Dendritic cell treated with granulocyte-macrophage colony-stimulating factor and Interleukin-4, amounts not matched to agents 40 ng/mL and 50 ng/mL, for 4 days (primary cell): ENCODE measurements around the gene GDPD5.

Experiments used
- H3K27ac Mint-ChIP-seq: one replicate; pipeline ENCODE4 v1.8.0; 2022; ENCODE audit warnings: mild to moderate bottlenecking, mixed read lengths
- H3K27me3 Mint-ChIP-seq: one replicate; pipeline ENCODE4 v1.8.0; 2022; ENCODE audit warnings: mild to moderate bottlenecking, mixed read lengths
- H3K36me3 Mint-ChIP-seq: one replicate; pipeline ENCODE4 v1.8.0; 2022; ENCODE audit warnings: low read depth, mixed read lengths
- H3K4me1 Mint-ChIP-seq: one replicate; pipeline ENCODE4 v1.8.0; 2022; ENCODE audit warnings: low read depth, mixed read lengths
- H3K4me3 Mint-ChIP-seq: one replicate; pipeline ENCODE4 v1.8.0; 2022; ENCODE audit warnings: mild to moderate bottlenecking, moderate library complexity, mixed read lengths
- H3K9me3 Mint-ChIP-seq: one replicate; pipeline ENCODE4 v1.8.0; 2022; ENCODE audit warnings: mixed read lengths
- intact Hi-C: fragments of 100-400 bp; cut with micrococcal nuclease; formaldehyde crosslinking; loops from one replicate; pipeline ENCODE4 v1.15.0; 2022

Gene GDPD5

DNA sequence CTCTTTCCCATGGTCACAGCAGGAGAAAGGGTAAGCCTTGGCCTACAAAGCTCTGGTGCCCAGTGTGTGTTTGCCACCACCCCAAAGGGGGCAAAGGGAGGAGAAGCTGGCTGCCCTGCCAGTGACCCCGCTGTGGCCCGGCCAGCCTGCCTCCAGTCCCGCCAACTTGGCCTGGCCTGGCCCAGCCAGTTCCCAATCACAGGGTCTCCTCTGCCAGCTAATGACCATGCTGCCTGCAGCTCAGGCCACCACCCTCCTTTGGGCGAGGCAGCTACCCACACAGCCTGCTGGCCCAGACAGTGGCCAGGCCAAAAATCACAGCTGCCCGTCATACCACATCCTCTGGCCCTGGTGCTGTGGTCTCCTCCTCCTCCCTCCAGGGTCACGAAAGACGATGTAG, 5.1 kb downstream of the GDPD5 start:
- peaks cover 45% of the 10 kb centered on the region for H3K4me1 Mint-ChIP-seq
- H3K9me3 Mint-ChIP-seq = no peaks in the 10 kb centered on the region
- intact Hi-C loops = no loop called here
- H3K27me3 Mint-ChIP-seq = peaks cover 25% of the 10 kb centered on the region
- H3K36me3 Mint-ChIP-seq = no peaks in the 10 kb centered on the region
- no peak overlapping the region for H3K4me3 Mint-ChIP-seq
- H3K27ac Mint-ChIP-seq = peak overlapping the region; percentile 9

DNA sequence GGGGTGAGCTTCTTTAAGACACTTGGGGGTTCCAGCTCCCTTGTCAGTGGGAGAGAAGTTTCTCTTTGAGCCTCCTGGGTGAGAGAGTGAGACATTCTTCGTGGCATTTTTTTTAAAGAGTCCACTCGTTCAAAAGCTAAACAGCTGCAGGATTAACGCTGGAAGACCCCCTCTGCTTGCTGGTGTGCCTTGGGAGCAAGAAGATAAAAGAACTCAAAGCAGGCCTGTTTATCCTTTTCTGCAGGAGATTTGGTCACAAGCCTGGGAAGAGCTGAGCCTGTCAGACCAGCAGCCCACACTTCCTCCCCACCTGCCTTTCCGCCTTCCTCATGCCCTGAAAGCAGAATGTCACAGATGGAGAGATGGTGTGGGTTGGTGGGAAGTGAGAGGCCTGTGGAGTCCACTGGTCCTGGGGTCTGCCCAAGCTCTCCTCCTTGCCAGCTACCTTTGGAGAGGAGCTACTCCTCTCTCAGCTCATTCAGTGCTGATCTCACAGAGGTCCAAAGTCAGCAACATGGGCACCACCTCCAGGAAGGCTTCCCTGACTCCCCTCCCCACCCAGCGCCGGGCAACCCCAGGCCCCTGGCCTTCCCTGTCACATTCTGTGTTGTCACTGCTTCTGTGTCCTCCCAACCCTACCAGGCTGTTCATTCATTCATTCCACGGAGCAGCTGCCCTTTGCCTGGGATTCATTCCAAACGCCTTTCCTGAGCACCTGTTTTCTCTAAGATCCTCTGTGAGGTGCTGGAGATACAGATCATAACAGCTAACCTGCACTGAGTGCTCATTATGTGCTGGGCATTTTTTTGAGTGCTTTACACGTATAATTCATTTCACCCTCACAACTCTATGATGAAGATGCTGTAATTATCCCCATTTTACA, 6.7 kb downstream of the GDPD5 start:
- Mint-ChIP-seq H3K27me3 (peaks cover 12% of the 10 kb centered on the region), H3K27ac (no peak overlapping the region), H3K9me3 (no peaks in the 10 kb centered on the region), H3K4me3 (no peak overlapping the region), H3K36me3 (no peaks in the 10 kb centered on the region), H3K4me1 (peaks cover 34% of the 10 kb centered on the region)
- intact Hi-C loops = no loop called here

DNA sequence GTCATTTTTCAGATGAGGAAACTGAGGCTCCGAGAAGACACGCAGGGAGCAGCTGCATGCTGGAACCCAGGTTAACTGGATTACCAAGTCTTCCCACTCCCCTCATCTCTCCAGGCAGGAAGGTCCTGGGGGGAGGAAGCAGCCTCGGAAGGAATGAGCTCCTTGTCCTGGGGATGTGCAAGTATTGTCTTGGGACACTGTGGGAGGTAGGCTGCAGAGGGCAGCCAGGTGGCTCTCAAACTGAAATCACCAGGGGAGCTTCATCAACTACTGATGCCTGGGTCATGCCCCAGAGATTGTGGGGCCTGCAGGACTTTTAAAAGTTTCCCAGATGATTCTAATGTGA, 7.6 kb downstream of the GDPD5 start:
- Mint-ChIP-seq H3K27me3 (peaks cover 5% of the 10 kb centered on the region), H3K27ac (no peak overlapping the region), H3K9me3 (no peaks in the 10 kb centered on the region), H3K4me1 (peaks cover 32% of the 10 kb centered on the region), H3K36me3 (no peaks in the 10 kb centered on the region), H3K4me3 (no peak overlapping the region)
- intact Hi-C loops = no loop called here

DNA sequence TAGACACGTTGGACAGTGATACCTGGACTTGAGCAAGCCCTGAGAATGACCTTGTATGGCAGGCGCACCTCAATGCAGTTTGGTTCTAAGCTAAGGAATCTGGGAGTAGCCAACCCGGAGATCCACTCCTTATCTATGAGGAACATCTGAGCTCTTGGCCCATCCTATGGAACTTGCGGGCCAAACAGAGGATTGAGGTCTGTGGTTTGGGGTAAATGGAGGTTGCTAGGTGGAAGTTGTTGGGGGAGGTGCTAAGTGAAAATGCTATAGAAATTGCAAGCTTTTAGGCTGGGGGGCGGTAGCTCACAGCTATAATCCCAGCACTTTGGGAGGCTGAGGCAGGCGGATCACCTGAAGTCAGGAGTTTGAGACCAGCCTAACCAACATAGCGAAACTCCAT, 8.9 kb downstream of the GDPD5 start:
- Mint-ChIP-seq H3K27me3 (peaks cover 2% of the 10 kb centered on the region), H3K9me3 (no peaks in the 10 kb centered on the region), H3K4me3 (no peak overlapping the region), H3K4me1 (peaks cover 44% of the 10 kb centered on the region), H3K36me3 (no peaks in the 10 kb centered on the region), H3K27ac (no peak overlapping the region)
- intact Hi-C loops = no loop called here

DNA sequence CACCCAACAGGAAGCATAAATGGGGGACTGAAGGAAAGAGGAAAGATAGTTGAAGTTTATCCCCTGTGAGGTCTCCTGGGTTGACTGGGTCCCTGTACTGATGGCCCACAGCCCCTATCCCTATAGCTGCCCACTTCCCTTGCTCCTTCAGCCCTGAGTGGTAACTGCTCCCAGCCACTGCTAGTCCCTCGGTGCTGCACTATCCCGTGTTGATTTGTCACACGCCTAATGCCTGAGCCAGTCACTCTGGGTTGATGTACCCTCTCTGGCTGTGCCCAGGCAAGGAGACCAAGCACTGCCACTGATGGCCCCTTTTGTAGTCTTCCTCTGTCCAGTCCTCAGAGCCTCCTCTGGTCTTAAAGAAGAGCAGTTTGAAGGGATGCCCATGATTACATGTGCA, 9.6 kb downstream of the GDPD5 start:
- Mint-ChIP-seq H3K4me3 (no peak overlapping the region), H3K9me3 (no peaks in the 10 kb centered on the region), H3K36me3 (no peaks in the 10 kb centered on the region), H3K4me1 (peaks cover 49% of the 10 kb centered on the region), H3K27ac (no peak overlapping the region), H3K27me3 (peaks cover 2% of the 10 kb centered on the region)
- intact Hi-C loops = no loop called here

DNA sequence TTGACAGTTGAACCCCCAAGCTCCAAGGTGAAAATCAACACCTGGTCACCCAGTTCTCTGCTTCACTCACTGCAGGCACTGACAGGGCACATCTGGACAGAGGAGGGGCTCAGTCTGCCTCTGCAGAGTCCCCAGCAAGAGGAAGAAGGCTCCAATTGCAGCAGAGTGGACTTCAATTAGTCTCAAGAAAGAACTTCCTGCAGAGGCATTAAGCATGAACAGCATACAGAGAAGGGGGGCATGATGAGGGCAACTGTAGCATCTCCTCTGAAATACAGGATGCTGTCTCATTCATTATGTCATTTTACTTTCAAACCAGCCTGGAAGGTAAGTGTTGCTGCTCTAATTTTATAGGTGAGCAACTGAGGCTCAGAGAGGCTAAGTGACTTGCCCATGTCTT, 11.1 kb downstream of the GDPD5 start:
- H3K4me3 Mint-ChIP-seq = no peak overlapping the region
- no peaks in the 10 kb centered on the region for H3K9me3 Mint-ChIP-seq
- no peaks in the 10 kb centered on the region for H3K36me3 Mint-ChIP-seq
- H3K27ac Mint-ChIP-seq = no peak overlapping the region
- intact Hi-C loops = no loop called here
- H3K4me1 Mint-ChIP-seq = peaks cover 43% of the 10 kb centered on the region
- H3K27me3 Mint-ChIP-seq = peaks cover 2% of the 10 kb centered on the region

DNA sequence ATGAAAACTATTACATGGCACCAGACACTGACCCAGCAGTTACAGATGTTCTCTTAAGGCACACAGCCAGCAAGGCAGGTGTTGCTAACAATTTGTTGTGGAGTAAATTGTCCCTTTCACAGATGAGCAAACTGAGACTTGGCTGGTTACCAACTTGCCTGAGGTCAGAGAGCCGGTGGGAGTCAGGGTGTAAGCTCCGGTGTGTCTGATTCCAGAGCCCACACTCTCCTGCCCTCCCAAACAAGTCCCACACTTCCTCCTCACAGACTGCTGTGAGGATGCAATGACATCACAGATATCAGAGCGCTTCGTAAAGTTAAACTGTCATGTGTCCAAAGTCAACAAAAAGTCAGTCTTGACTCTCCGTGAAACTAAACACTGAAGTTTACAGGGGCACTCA, 12.5 kb downstream of the GDPD5 start:
- no peaks in the 10 kb centered on the region for H3K36me3 Mint-ChIP-seq
- no peak overlapping the region for H3K27ac Mint-ChIP-seq
- no peaks in the 10 kb centered on the region for H3K9me3 Mint-ChIP-seq
- no peak overlapping the region for H3K4me3 Mint-ChIP-seq
- H3K27me3 Mint-ChIP-seq = peaks cover 2% of the 10 kb centered on the region
- intact Hi-C loops = no loop called here
- peaks cover 46% of the 10 kb centered on the region for H3K4me1 Mint-ChIP-seq

DNA sequence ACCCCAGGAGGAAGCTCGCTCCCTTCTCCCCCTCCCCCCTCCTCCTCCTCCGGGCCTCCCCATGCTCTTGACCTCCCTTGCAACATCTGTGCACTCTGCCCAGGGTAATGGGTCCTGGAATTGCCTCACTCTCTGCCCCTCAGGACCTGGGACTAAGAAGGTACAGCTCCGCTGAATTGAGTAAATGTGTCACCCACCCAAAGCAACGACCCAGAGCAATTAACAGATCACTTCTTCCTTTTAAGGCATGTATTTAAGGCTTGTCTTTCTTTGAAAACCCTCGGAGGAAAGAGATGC, 15.1 kb downstream of the GDPD5 start:
- H3K27me3 Mint-ChIP-seq = peaks cover 1% of the 10 kb centered on the region
- H3K4me3 Mint-ChIP-seq = no peak overlapping the region
- intact Hi-C loops = no loop called here
- H3K4me1 Mint-ChIP-seq = peaks cover 47% of the 10 kb centered on the region
- no peaks in the 10 kb centered on the region for H3K9me3 Mint-ChIP-seq
- no peak overlapping the region for H3K27ac Mint-ChIP-seq
- no peaks in the 10 kb centered on the region for H3K36me3 Mint-ChIP-seq

DNA sequence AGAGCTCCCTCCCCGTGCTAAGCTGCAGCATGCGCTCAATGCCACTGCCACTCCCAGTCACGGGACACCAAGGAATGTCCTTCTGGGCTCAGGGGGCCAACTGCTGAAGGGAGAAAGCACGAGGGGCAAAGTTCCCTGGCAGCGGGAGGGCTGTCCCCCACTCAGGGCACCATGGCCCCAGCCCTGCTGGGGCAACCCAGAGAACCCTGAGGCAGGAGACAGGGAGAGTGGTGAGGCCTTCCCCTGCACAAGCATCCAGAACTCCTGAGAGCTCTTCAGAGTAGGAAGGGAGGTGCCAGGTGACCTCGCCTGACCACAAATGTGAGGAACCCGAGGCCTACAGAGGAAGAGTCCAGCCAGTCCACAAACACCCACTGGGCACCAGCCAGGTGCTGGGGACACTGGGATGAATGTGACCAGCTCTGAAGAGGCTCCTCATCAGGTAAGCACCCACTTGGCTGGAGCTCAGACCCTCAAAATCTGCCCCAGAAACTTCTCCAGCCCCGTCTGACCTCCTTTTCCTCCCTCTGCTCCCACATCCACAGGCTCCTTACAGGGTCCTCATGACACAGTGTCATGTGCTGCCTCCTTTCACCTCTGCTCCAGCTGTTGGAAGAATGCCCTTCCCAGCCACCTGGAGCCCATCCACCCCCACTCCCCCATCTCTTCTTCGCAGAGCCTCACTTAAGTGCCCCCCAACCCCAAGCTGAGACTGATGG, 15.6 kb downstream of the GDPD5 start:
- H3K27me3 Mint-ChIP-seq = peaks cover 1% of the 10 kb centered on the region
- peaks cover 52% of the 10 kb centered on the region for H3K4me1 Mint-ChIP-seq
- H3K36me3 Mint-ChIP-seq = no peaks in the 10 kb centered on the region
- no peak overlapping the region for H3K27ac Mint-ChIP-seq
- no peaks in the 10 kb centered on the region for H3K9me3 Mint-ChIP-seq
- H3K4me3 Mint-ChIP-seq = no peak overlapping the region
- intact Hi-C loops = no loop called here

DNA sequence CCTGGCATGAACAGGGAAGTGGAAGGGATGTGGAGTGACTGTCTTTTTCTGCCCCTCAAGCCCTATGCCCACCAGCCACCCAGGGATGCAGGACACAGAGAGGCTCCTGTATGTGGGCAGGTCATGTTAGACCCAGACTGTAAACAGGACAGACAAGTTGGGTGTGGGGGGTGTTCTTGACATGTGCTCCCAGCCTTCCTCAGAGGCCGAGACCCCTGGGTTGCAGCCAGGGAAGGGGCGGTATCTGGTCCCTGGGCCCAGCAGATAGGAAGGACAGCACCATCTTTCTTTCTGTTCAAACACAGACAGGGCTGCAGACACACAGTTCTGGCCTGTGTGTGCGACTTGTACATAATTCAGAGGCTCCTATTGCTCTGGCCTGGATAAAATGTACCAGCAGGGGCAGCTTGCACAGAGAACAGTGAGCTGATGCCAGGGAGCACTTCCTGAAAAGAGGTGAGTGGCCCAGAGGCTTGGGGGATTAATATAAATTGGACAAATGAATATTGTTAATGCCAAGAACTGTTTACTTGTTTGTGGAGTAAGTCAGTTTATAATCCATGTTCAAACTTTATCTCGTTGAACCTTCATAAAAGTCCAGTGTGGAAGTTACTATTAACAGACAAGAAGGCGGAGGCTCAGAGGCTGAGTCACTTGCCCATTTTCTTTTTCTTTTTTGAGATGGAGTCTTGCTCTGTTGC, 16.6 kb downstream of the GDPD5 start:
- H3K27ac Mint-ChIP-seq = no peak overlapping the region
- H3K9me3 Mint-ChIP-seq = no peaks in the 10 kb centered on the region
- no peak overlapping the region for H3K4me3 Mint-ChIP-seq
- peaks cover 1% of the 10 kb centered on the region for H3K27me3 Mint-ChIP-seq
- intact Hi-C loops = no loop called here
- no peaks in the 10 kb centered on the region for H3K36me3 Mint-ChIP-seq
- H3K4me1 Mint-ChIP-seq = peaks cover 62% of the 10 kb centered on the region

DNA sequence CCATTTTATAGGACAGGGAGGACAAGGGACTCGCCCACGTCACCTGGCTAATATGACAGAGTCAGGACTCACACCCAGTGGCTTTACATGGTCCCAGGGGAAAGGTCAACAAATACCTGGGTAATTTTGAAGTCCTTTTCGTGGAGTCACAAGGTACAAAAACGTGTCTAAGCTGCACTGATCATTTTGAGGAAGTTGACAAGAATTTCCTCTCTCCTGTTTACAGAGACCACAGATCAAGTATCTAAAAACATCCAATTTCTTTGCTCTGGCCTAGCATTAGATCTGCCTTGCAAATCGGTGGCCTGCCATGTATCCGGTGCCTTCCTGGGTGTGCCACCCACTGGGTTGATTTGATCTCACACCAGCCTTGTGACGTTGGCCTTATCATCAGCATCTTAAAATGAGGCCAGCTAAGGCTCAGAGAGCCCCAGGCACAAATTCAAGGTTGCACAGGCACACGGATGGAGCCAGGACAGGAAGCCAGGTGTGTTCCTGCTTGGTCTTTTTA, 17.6 kb downstream of the GDPD5 start:
- Mint-ChIP-seq H3K4me3 (no peak overlapping the region), H3K4me1 (peaks cover 57% of the 10 kb centered on the region), H3K9me3 (no peaks in the 10 kb centered on the region), H3K27ac (no peak overlapping the region), H3K36me3 (no peaks in the 10 kb centered on the region), H3K27me3 (peaks cover 1% of the 10 kb centered on the region)
- intact Hi-C loops = no loop called here

DNA sequence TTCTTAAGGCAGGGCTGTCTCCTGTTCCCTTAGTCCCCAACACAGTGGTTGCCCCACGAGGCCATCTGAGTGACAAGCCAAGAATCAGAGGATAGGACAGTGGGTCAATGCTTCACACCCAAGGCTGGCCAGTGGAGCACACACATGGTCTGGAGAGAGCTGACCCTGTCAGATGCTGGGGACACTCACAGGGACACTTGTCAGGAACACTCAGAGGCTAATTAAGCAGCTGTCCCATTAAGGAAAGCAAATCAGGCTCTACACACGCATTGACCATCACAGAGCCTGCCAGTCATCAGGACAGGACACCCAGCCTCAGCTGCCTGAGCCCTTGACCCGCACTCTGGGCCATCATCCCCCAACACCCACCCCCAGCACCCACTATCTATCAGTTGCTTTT, 18.2 kb downstream of the GDPD5 start:
- intact Hi-C loops = no loop called here
- Mint-ChIP-seq H3K27ac (no peak overlapping the region), H3K9me3 (no peaks in the 10 kb centered on the region), H3K4me1 (peaks cover 53% of the 10 kb centered on the region), H3K4me3 (no peak overlapping the region), H3K27me3 (peaks cover 1% of the 10 kb centered on the region), H3K36me3 (no peaks in the 10 kb centered on the region)

DNA sequence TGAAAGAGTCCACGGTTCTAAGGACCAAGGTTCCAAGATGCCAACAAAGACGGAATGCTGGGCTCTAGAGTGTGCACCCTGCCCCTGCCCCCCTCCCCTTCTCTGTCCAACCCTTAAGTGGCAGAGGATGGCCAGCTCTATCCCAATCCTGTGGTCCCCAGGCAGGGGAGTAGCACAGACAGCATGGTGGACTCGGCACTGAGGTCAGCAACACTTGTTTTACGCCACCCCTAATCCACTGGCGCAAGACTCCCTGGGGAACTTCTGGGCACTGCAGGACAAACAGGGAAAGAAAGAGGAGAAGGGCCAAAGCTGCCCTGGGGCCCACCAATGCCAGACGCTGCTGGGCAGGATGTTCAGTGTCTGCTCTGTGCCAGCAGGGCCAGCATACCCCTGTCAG, 18.9 kb downstream of the GDPD5 start:
- peaks cover 45% of the 10 kb centered on the region for H3K4me1 Mint-ChIP-seq
- intact Hi-C loops = no loop called here
- H3K4me3 Mint-ChIP-seq = no peak overlapping the region
- H3K36me3 Mint-ChIP-seq = no peaks in the 10 kb centered on the region
- H3K9me3 Mint-ChIP-seq = no peaks in the 10 kb centered on the region
- H3K27me3 Mint-ChIP-seq = peaks cover 1% of the 10 kb centered on the region
- H3K27ac Mint-ChIP-seq = no peak overlapping the region

DNA sequence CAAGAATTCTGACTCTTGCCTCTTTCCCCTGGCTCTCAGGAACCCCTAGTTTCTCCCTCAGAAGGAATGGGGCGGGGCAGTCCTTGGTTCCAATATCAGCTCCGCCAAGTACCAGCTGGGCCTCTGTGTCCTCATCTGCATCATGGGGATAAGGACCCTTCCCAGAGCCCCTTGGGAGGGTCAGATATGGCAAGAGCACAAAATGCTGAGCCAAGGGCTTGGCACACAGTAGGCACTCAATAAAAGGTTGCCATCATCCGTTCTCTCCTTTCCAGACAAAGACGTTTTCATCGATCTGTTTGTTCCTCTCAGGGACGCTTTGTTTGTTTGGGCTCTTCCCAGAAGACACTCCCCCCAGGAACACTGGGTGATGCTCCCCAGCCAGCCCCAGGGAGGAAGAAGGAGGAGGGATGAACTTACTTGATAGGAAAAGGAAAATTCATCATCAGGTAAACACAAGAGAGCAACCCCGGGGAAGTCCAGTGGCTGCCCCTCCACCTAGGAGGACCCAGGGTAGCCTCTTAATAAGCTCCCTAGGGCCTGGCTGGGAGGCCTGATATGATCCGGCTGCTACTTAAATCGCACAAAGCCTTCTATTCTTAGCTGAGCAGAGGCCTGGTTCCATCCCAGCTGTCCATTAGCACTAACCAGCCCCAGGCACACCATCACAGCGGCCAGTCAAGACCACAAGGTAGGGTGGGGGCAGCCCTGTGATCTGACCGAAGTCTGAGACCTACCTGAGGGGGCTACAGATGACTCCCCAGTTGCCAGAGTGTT, 19.6 kb downstream of the GDPD5 start:
- Mint-ChIP-seq H3K27me3 (peaks cover 1% of the 10 kb centered on the region), H3K9me3 (no peaks in the 10 kb centered on the region), H3K4me1 (peaks cover 41% of the 10 kb centered on the region), H3K4me3 (no peak overlapping the region), H3K27ac (no peak overlapping the region), H3K36me3 (no peaks in the 10 kb centered on the region)
- intact Hi-C loops = no loop called here
